IMR-90 (cell line): ENCODE results near the gene FKBP7. TPM values are rescaled to one million over a fixed set of nuclear protein-coding genes. Genes with fewer than 3 reads are reported as not detected.
"Not testable (repeated sequence)": the region's sequence is repeated elsewhere in the genome, so short reads cannot be mapped to it uniquely, and the experiment has no call there.

Source experiments
- ATAC-seq: fragments of 200-7000 bp; cut with Tn5 transposase; 2 replicates; pipeline ENCODE4 v1.9.1; 2020; ENCODE audit warnings: low read depth, mild to moderate bottlenecking, moderate library complexity
- BruUV-seq: library from RNA; stranded (reverse); fragments of 400-500 nt; replicated peaks from 2 replicates; lab custom pipeline; 2021; lab: Mats Ljungman, UMichigan
- CTCF ChIA-PET: fragments of 300-600 bp; formaldehyde crosslinking; extraction: SDS; loops from one replicate; lab custom pipeline; 2021; ENCODE audit warnings: antibody characterized with exemption; lab: Yijun Ruan, JAX
- POLR2A ChIA-PET: fragments of 300-600 bp; sonication (Branson Sonifier 250); formaldehyde crosslinking; loops from one replicate; lab custom pipeline; 2022; ENCODE audit warnings: antibody characterized with exemption; ENCODE audit not compliant: unreplicated experiment; lab: Charles Lee
- DNase-seq: peaks from one replicate; pipeline ENCODE4 v3.0.0; 2013
- H2AFZ ChIP-seq: replicated peaks from 2 replicates; pipeline ENCODE3; 2013; ENCODE audit warnings: low read length, mild to moderate bottlenecking; ENCODE audit not compliant: poor library complexity
- H2AK5ac ChIP-seq: 2 replicates; pipeline ENCODE4 v1.6.1; 2013; ENCODE audit warnings: low read depth, low read length, inconsistent platforms
- H2AK9ac ChIP-seq: replicated peaks from 2 replicates; pipeline ENCODE3; 2013; ENCODE audit warnings: mild to moderate bottlenecking, low read depth, low read length, moderate library complexity; ENCODE audit not compliant: poor library complexity
- H2BK120ac ChIP-seq: 2 replicates; pipeline ENCODE4 v1.6.1; 2013; ENCODE audit warnings: low read depth, low read length, inconsistent platforms
- H2BK15ac ChIP-seq: 3 replicates; pipeline ENCODE4 v1.6.1; 2013; ENCODE audit warnings: low read depth, low read length, inconsistent platforms
- H2BK20ac ChIP-seq: 2 replicates; pipeline ENCODE4 v1.6.1; 2013; ENCODE audit warnings: low read depth, mild to moderate bottlenecking, inconsistent platforms, low read length, moderate library complexity
- H2BK5ac ChIP-seq: 2 replicates; pipeline ENCODE4 v1.6.1; 2013; ENCODE audit warnings: mild to moderate bottlenecking, low read depth, low read length, inconsistent platforms; ENCODE audit not compliant: poor library complexity, severe bottlenecking
- H3K14ac ChIP-seq: replicated peaks from 2 replicates; pipeline ENCODE4 v1.6.1; 2013; ENCODE audit warnings: low read depth, low read length, inconsistent platforms
- H3K18ac ChIP-seq: 2 replicates; pipeline ENCODE4 v1.6.1; 2013; ENCODE audit warnings: low read depth, low read length, control low read depth
- H3K23ac ChIP-seq: 2 replicates; pipeline ENCODE4 v1.6.1; 2013; ENCODE audit warnings: low read depth, low read length, inconsistent platforms
- H3K27ac ChIP-seq: 2 replicates; pipeline ENCODE4 v1.5.1; 2013; ENCODE audit warnings: mild to moderate bottlenecking, control low read depth, low read length; ENCODE audit not compliant: insufficient read depth
- H3K27me3 ChIP-seq: 2 replicates; pipeline ENCODE4 v1.6.1; 2013; ENCODE audit warnings: low read length; ENCODE audit not compliant: control insufficient read depth, insufficient read depth
- H3K36me3 ChIP-seq: 2 replicates; pipeline ENCODE4 v1.6.1; 2013; ENCODE audit warnings: low read length, mixed read lengths; ENCODE audit not compliant: control insufficient read depth, insufficient read depth
- H3K4ac ChIP-seq: 2 replicates; pipeline ENCODE4 v1.6.1; 2013; ENCODE audit warnings: low read depth, low read length, inconsistent platforms
- H3K4me1 ChIP-seq: 2 replicates; pipeline ENCODE4 v1.6.1; 2013; ENCODE audit warnings: low read length, mixed read lengths; ENCODE audit not compliant: control insufficient read depth, insufficient read depth
- H3K4me2 ChIP-seq: 2 replicates; pipeline ENCODE4 v1.6.1; 2013; ENCODE audit warnings: low read depth, mild to moderate bottlenecking, control low read depth, low read length, moderate library complexity
- H3K4me3 ChIP-seq: 2 replicates; pipeline ENCODE4 v1.5.1; 2013; ENCODE audit warnings: low read depth, mild to moderate bottlenecking, control low read depth, low read length, moderate library complexity; ENCODE audit not compliant: insufficient read depth
- H3K56ac ChIP-seq: 2 replicates; pipeline ENCODE4 v1.6.1; 2013; ENCODE audit warnings: low read length, inconsistent platforms; ENCODE audit not compliant: insufficient read depth; ENCODE audit errors: extremely low read depth
- H3K79me1 ChIP-seq, 2 experiments: 2 replicates each; pipeline ENCODE4 v1.6.1; 2013; ENCODE audit warnings: low read length in 2 of 2, inconsistent platforms in 1 of 2, low read depth in 1 of 2
- H3K9ac ChIP-seq: 2 replicates; pipeline ENCODE4 v1.6.1; 2013; ENCODE audit warnings: low read depth, low read length, control low read depth
- H3K9me1 ChIP-seq: 2 replicates; pipeline ENCODE4 v1.6.1; 2013; ENCODE audit warnings: low read length, inconsistent platforms; ENCODE audit not compliant: insufficient read depth
- H3K9me3 ChIP-seq: 2 replicates; pipeline ENCODE4 v1.6.1; 2013; ENCODE audit warnings: low read length; ENCODE audit not compliant: control insufficient read depth, insufficient read depth
- H4K20me1 ChIP-seq: 2 replicates; pipeline ENCODE4 v1.6.1; 2013; ENCODE audit warnings: low read length, inconsistent platforms; ENCODE audit not compliant: insufficient read depth
- H4K5ac ChIP-seq: 2 replicates; pipeline ENCODE4 v1.6.1; 2013; ENCODE audit warnings: mild to moderate bottlenecking, low read depth, low read length, control low read depth
- H4K8ac ChIP-seq, 2 experiments: 2 replicates each; pipeline ENCODE4 v1.6.1; 2013; ENCODE audit warnings: low read depth in 2 of 2, low read length in 2 of 2, control low read depth in 1 of 2, inconsistent platforms in 1 of 2
- H4K91ac ChIP-seq: 2 replicates; pipeline ENCODE4 v1.6.1; 2013; ENCODE audit warnings: low read depth, low read length, inconsistent platforms; ENCODE audit not compliant: insufficient read depth
- BHLHE40 ChIP-seq: fragments of 150-350 bp; IDR thresholded peaks from 2 replicates; pipeline ENCODE4 v1.6.1; 2016; ENCODE audit warnings: mild to moderate bottlenecking, low read depth, low read length
- CEBPB ChIP-seq: IDR thresholded peaks from 2 replicates; pipeline ENCODE4 v1.6.1; 2012; ENCODE audit warnings: low read depth, low read length, improper control_type of control experiment
- MAFK ChIP-seq: IDR thresholded peaks from 2 replicates; pipeline ENCODE4 v1.6.1; 2012; ENCODE audit warnings: low read depth, low read length, improper control_type of control experiment
- MAZ ChIP-seq: IDR thresholded peaks from 2 replicates; pipeline ENCODE4 v1.6.1; 2012; ENCODE audit warnings: low read depth, mild to moderate bottlenecking, low read length, improper control_type of control experiment, moderate library complexity, borderline replicate concordance
- NFE2L2 ChIP-seq: fragments of 150-350 bp; IDR thresholded peaks from 2 replicates; pipeline ENCODE4 v1.6.1; 2016; ENCODE audit warnings: low read depth, mild to moderate bottlenecking, low read length
- POLR2A ChIP-seq: IDR thresholded peaks from 2 replicates; pipeline ENCODE4 v1.6.1; 2012; ENCODE audit warnings: mild to moderate bottlenecking, low read depth, low read length
- RCOR1 ChIP-seq: IDR thresholded peaks from 2 replicates; pipeline ENCODE4 v1.6.1; 2012; ENCODE audit warnings: mild to moderate bottlenecking, low read length, improper control_type of control experiment; ENCODE audit not compliant: insufficient replicate concordance
- RFX5 ChIP-seq: IDR thresholded peaks from 2 replicates; pipeline ENCODE4 v1.8.0; 2012; ENCODE audit warnings: low read depth, mild to moderate bottlenecking, low read length, moderate library complexity
- USF2 ChIP-seq: fragments of 150-350 bp; IDR thresholded peaks from 2 replicates; pipeline ENCODE4 v1.6.1; 2017; ENCODE audit warnings: mild to moderate bottlenecking, antibody characterized with exemption, low read length, low read depth
- WGBS, 2 experiments: methylation state at CpG; one replicate each; pipeline versions ENCODE4 v1.1.5 to v1.1.7; 2013; ENCODE audit warnings: missing lambda C conversion rate in 2 of 2; ENCODE audit not compliant: insufficient read length in 1 of 2; ENCODE audit errors: extremely low coverage in 2 of 2; 5-methylcytosine and 5-hydroxymethylcytosine counted together
- dilution Hi-C: fragments of 300-500 bp; cut with HindIII; formaldehyde crosslinking; loops from one replicate; pipeline ENCODE4 v1.14.3; 2018; ENCODE audit warnings: low sequenced_read_pairs; ENCODE audit not compliant: unreplicated experiment
- in situ Hi-C: fragments of 300-500 bp; cut with MboI; formaldehyde crosslinking; loops from 3 replicates; pipeline ENCODE4 v1.14.3; 2019; ENCODE audit warnings: low sequenced_read_pairs, inconsistent platforms, mixed read lengths
- intact Hi-C: fragments of 100-400 bp; cut with micrococcal nuclease; formaldehyde crosslinking; loops from 2 replicates; pipeline ENCODE4 v1.10.0; 2022
- polyA plus RNA-seq, 3 experiments: library from polyadenylated mRNA; depleted of rRNA; stranded (reverse); fragments of >200 nt; gene quantifications; 2 replicates each; pipeline ENCODE4 v1.2.3, GENCODE V29; 2012; ENCODE audit warnings: low replicate concordance in 1 of 3
- total RNA-seq: library from RNA; depleted of rRNA; stranded (reverse); fragments of >200 nt; gene quantifications from 2 replicates; pipeline ENCODE4 v1.2.3, GENCODE V29; 2012

FKBP7 gene
- total and polyA plus RNA-seq, 2 of the 4 experiments (the other 2 are of a cell fraction), result 32.6 to 51.0 TPM

GRCh38 chr2:178425255-178425827 lies 53.1 kb downstream of the FKBP7 start:
- in situ Hi-C loops, result no loop called here
- H3K36me3 ChIP-seq, result peaks cover 9% of the 10 kb centered on the region
- H3K4me2 ChIP-seq, result no peak overlapping the region
- H4K5ac ChIP-seq, result no peak overlapping the region
- no peak overlapping the region for H3K4me3 ChIP-seq
- dilution Hi-C loops, result no loop called here
- peaks cover 2% of the 10 kb centered on the region; the same call in 1 of the 2 replicates for H3K9me3 ChIP-seq
- no peak overlapping the region for H3K14ac ChIP-seq
- no peak overlapping the region for H3K4ac ChIP-seq
- no peak overlapping the region for H3K9ac ChIP-seq
- no peaks in the 10 kb centered on the region for H4K20me1 ChIP-seq
- ChIA-PET CTCF (interaction anchor here (1.0 kb wide), 1 partner anchor 11 kb away, joined by 3 read pairs; no protein-coding TSS in a partner anchor), POLR2A (no interaction called here)
- TF ChIP-seq NFE2L2 (no peak), RCOR1 (no peak), RFX5 (no peak), MAFK (no peak), POLR2A (no peak), BHLHE40 (no peak), MAZ (no peak), CEBPB (no peak), USF2 (no peak)
- no peak overlapping the region for H2AK5ac ChIP-seq
- H2AK9ac ChIP-seq, result no peak overlapping the region
- no peaks in the 10 kb centered on the region for H3K27me3 ChIP-seq
- intact Hi-C loops, result no loop called here
- no peak overlapping the region for H2BK5ac ChIP-seq
- no peak overlapping the region for H3K18ac ChIP-seq
- no peak overlapping the region for H2BK20ac ChIP-seq
- peaks cover 14% of the 10 kb centered on the region; the same call in 1 of the 2 replicates for H3K9me1 ChIP-seq
- WGBS, 2 experiments, result no CpG with 5 or more reads among the region's 4 CpGs
- BruUV-seq, result no TSS peak
- H2BK120ac ChIP-seq, result no peak overlapping the region
- no peak for DNase-seq
- H2AFZ ChIP-seq, result no peak overlapping the region
- peaks cover 19 to 37% of the 10 kb centered on the region in 2 experiments for H3K79me1 ChIP-seq
- H3K56ac ChIP-seq, result no peak overlapping the region
- no peak overlapping the region for H4K91ac ChIP-seq
- no peak overlapping the region for H4K8ac ChIP-seq
- H3K23ac ChIP-seq, result no peak overlapping the region
- H3K4me1 ChIP-seq, result no peaks in the 10 kb centered on the region
- no peak overlapping the region for H2BK15ac ChIP-seq
- no peak overlapping the region for H3K27ac ChIP-seq
- ATAC-seq, result no peak

GRCh38 chr2:178423746-178424145 lies 54.7 kb downstream of the FKBP7 start:
- H2BK5ac ChIP-seq, POLR2A ChIA-PET, H4K20me1 ChIP-seq, H3K4me2 ChIP-seq, intact Hi-C loops, H3K23ac ChIP-seq, H3K56ac ChIP-seq, H3K27me3 ChIP-seq, H3K36me3 ChIP-seq, dilution Hi-C loops, H3K4ac ChIP-seq, BruUV-seq, in situ Hi-C loops, H3K4me3 ChIP-seq, H3K27ac ChIP-seq, H2BK120ac ChIP-seq, H3K18ac ChIP-seq, H4K8ac ChIP-seq, H2AFZ ChIP-seq, H4K91ac ChIP-seq, H3K14ac ChIP-seq, ATAC-seq, H3K4me1 ChIP-seq, H2AK9ac ChIP-seq, H3K9ac ChIP-seq, H4K5ac ChIP-seq, DNase-seq, H2BK15ac ChIP-seq, H2AK5ac ChIP-seq, H3K9me3 ChIP-seq, H2BK20ac ChIP-seq: not testable (repeated sequence)
- WGBS, 2 experiments, result no CpG with 5 or more reads among the region's 5 CpGs
- Histone ChIP-seq H3K79me1 (peaks cover 22 to 41% of the 10 kb centered on the region in 2 experiments), H3K9me1 (peaks cover 10% of the 10 kb centered on the region; the same call in 1 of the 2 replicates)
- CTCF ChIA-PET, result interaction anchor here (1.5 kb wide), 1 partner anchor 9 kb away, joined by 5 read pairs; no protein-coding TSS in a partner anchor
